ENCODE measurements around the gene ACOX2. TPM values are rescaled to one million over a fixed set of nuclear protein-coding genes. Genes with fewer than 3 reads are reported as not detected.

The ACOX2 gene
- total and polyA plus RNA-seq, 10 of the 15 experiments (the other 5 are each of a cell fraction or from before 2014, with no cell fraction given) = 0.72 TPM; not detected in 9

DNA sequence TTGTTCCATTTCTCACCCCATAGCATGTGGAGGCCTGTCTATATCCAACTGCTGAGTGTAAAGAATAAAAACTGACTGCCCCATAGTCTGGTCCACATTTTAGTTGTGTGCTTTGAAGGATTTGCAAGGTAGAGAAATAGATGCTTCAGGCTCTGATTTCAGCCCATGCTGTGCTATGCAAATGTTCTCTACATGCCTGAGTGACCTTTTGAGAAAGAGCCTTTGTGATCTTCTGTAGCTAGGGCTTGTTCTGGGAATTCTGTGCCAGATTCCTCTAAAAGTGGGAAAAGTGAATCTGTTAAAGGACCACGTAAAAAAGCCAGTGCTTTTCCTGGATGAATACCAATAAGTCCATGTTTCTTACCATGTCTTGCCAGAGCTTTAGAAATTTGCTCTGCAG lies 39.9 kb downstream of the ACOX2 start:
- intact Hi-C loops (cut with micrococcal nuclease; ENCODE audit: unreplicated experiment) = no loop called here
- no TSS peak for BruUV-seq (replicated peaks)
- TF ChIP-seq ZNF24 (IDR thresholded peaks at IDR 0.05) = no peak
- peak; percentile 74; the same call in 1 of the 3 replicates for TF ChIP-seq POU2F2 (IDR thresholded peaks at IDR 0.05; ENCODE audit: borderline replicate concordance, low read depth, low read length)
- TF ChIP-seq NR2C1 (IDR thresholded peaks at IDR 0.05) = no peak
- no peak for TF ChIP-seq MXI1 (IDR thresholded peaks at IDR 0.05; ENCODE audit: low read depth, low read length)
- TF ChIP-seq TCF3 (IDR thresholded peaks at IDR 0.05; ENCODE audit: borderline replicate concordance, insufficient read depth, low read depth, low read length) = no peak
- no peak for TF ChIP-seq CHD1 (IDR thresholded peaks at IDR 0.05; ENCODE audit: low read depth, low read length)
- TF ChIP-seq YBX1 (IDR thresholded peaks at IDR 0.05) = no peak
- peaks cover 11% of the 10 kb centered on the region for H3K4me1 ChIP-seq (ENCODE audit: control insufficient read depth, insufficient read depth, low read length)
- no peaks in the 10 kb centered on the region for H3K9me3 ChIP-seq (replicated peaks; ENCODE audit: control insufficient read depth, insufficient read depth, low read length)
- H3K4me3 ChIP-seq = no peak overlapping the region
- no peak for DNase-seq (ENCODE audit: low read depth, low spot score)
- no peaks in the 10 kb centered on the region for H4K20me1 ChIP-seq (ENCODE audit: control insufficient read depth, insufficient read depth)
- no peak overlapping the region for H2AFZ ChIP-seq (ENCODE audit: control insufficient read depth, low read depth, low read length)
- in situ Hi-C loops (cut with MboI) = no loop called here
- CTCF ChIA-PET = interaction anchor here (0.8 to 3.2 kb wide), 6 partner anchors 11 to 191 kb away, joined by 3 to 12 read pairs (median 3); partner anchors contain the start of genes HTD2 and RPP14
- POLR2A ChIA-PET = interaction anchor here (0.6 kb wide), 2 partner anchors 150 to 279 kb away, joined by 3 read pairs; no protein-coding TSS in a partner anchor
- no peak overlapping the region for H3K27ac ChIP-seq (ENCODE audit: control insufficient read depth, insufficient read depth)
- peaks cover 3% of the 10 kb centered on the region for H3K79me2 ChIP-seq (ENCODE audit: control insufficient read depth, insufficient read depth, low read length)
- no peaks in the 10 kb centered on the region for H3K27me3 ChIP-seq (replicated peaks in 1 of 2; ENCODE audit: control insufficient read depth in 2 of 2, insufficient read depth in 2 of 2, low read length in 1 of 2)
- H3K9ac ChIP-seq (ENCODE audit: control insufficient read depth, insufficient read depth, low read length) = no peak overlapping the region
- no peak for FAIRE-seq
- WGBS (ENCODE audit: insufficient coverage, insufficient replicate concordance, low lambda C conversion rate, missing lambda C conversion rate) = 0% methylated on average over 1 of the region's 1 CpG
- RAD21 ChIA-PET (ENCODE audit: unreplicated experiment) = interaction anchor here (0.8 kb wide), 1 partner anchor 191 kb away, joined by 4 read pairs; the partner anchor contains the start of genes HTD2 and RPP14
- peak; percentile 66 for ATAC-seq
- peak overlapping the region; percentile 41; the same call in 1 of the 2 replicates for H3K4me2 ChIP-seq (ENCODE audit: control insufficient read depth, insufficient read depth)
- SMC1A ChIA-PET (ENCODE audit: uncharacterized antibody, unreplicated experiment) = interaction anchor here (1.8 kb wide), 1 partner anchor 23 kb away, joined by 5 read pairs; no protein-coding TSS in a partner anchor
- no peaks in the 10 kb centered on the region; a peak in 1 of 4 replicates for H3K36me3 ChIP-seq (ENCODE audit: control insufficient read depth in 2 of 2, insufficient read depth in 2 of 2, low read length in 1 of 2)
